Neural cell (in vitro differentiated cells): ENCODE data around the gene PTOV1. TPM values are rescaled to one million over a fixed set of nuclear protein-coding genes. Genes with fewer than 3 reads are reported as not detected.

Source experiments
- H2AFZ ChIP-seq: fragments of 200-600, 300-800 bp; sonication (generic), shearing (Covaris generic); 2 replicates; pipeline ENCODE4 v1.6.0; 2014; ENCODE audit warnings: low read depth, mild to moderate bottlenecking, antibody characterized with exemption, low read length, moderate library complexity
- H3F3A ChIP-seq: fragments of 200-600 bp; shearing (Covaris generic); 2 replicates; pipeline ENCODE4 v1.6.1; 2016; ENCODE audit warnings: mild to moderate bottlenecking, moderate library complexity, mixed read lengths, antibody characterized with exemption, low read length; ENCODE audit not compliant: insufficient read depth, poor library complexity, severe bottlenecking
- H3K27ac ChIP-seq: fragments of 200-600, 300-800 bp; sonication (generic), shearing (Covaris generic); 2 replicates; pipeline ENCODE4 v1.5.1; 2014; ENCODE audit warnings: mild to moderate bottlenecking, low read length, moderate library complexity
- H3K27me3 ChIP-seq: fragments of 300-800, 200-600 bp; sonication (generic), shearing (Covaris generic); 2 replicates; pipeline ENCODE4 v1.6.0; 2014; ENCODE audit warnings: mild to moderate bottlenecking, low read depth, low read length, moderate library complexity; ENCODE audit not compliant: insufficient read depth
- H3K36me3 ChIP-seq: fragments of 300-800, 200-600 bp; sonication (generic), shearing (Covaris generic); 2 replicates; pipeline ENCODE4 v1.5.1; 2014; ENCODE audit warnings: mild to moderate bottlenecking, antibody characterized with exemption, low read length, moderate library complexity; ENCODE audit not compliant: insufficient read depth
- H3K4me2 ChIP-seq: fragments of 300-800, 200-600 bp; sonication (generic), shearing (Covaris generic); 2 replicates; pipeline ENCODE4 v1.6.0; 2014; ENCODE audit warnings: mild to moderate bottlenecking, low read length
- H3K4me3 ChIP-seq: fragments of 300-800, 200-600 bp; sonication (generic), shearing (Covaris generic); 2 replicates; pipeline ENCODE4 v1.5.1; 2014; ENCODE audit warnings: mild to moderate bottlenecking, low read length, moderate library complexity
- H3K79me2 ChIP-seq: fragments of 200-600 bp; shearing (Covaris generic); replicated peaks from 2 replicates; pipeline ENCODE4 v1.6.0; 2014; ENCODE audit warnings: mild to moderate bottlenecking, low read length, moderate library complexity; ENCODE audit not compliant: insufficient read depth
- H3K9ac ChIP-seq: fragments of 300-800, 200-600 bp; sonication (generic), shearing (Covaris generic); 2 replicates; pipeline ENCODE4 v1.6.1; 2016; ENCODE audit warnings: mild to moderate bottlenecking, low read length, mixed read lengths
- H3K9me2 ChIP-seq: fragments of 200-600 bp; shearing (Covaris generic); 2 replicates; pipeline ENCODE4 v1.6.1; 2016; ENCODE audit warnings: mild to moderate bottlenecking, low read length, mixed read lengths; ENCODE audit not compliant: insufficient read depth
- H3K9me3 ChIP-seq: fragments of 200-600, 300-800 bp; sonication (generic), shearing (Covaris generic); 2 replicates; pipeline ENCODE4 v1.6.1; 2016; ENCODE audit warnings: mild to moderate bottlenecking, mixed run types, low read length, moderate library complexity, mixed read lengths
- H4K20me1 ChIP-seq: fragments of 200-600 bp; shearing (Covaris generic); 2 replicates; pipeline ENCODE4 v1.6.1; 2016; ENCODE audit warnings: mild to moderate bottlenecking, mixed run types; ENCODE audit not compliant: insufficient read depth
- EP300 ChIP-seq: fragments of 450-650 bp; conservative IDR thresholded peaks from 2 replicates; pipeline ENCODE4 v1.6.1; 2014; ENCODE audit warnings: antibody characterized with exemption, mild to moderate bottlenecking, moderate library complexity; ENCODE audit not compliant: poor library complexity, severe bottlenecking
- EZH2 ChIP-seq: fragments of 200-600, 300-800 bp; shearing (Covaris generic), sonication (generic); IDR thresholded peaks from 2 replicates; pipeline ENCODE4 v1.6.1; 2014; ENCODE audit warnings: antibody characterized with exemption, low read length, borderline replicate concordance, mild to moderate bottlenecking; ENCODE audit not compliant: insufficient read depth, poor library complexity, severe bottlenecking
- MXI1 ChIP-seq: fragments of 450-650 bp; conservative IDR thresholded peaks from 2 replicates; pipeline ENCODE4 v1.6.1; 2014; ENCODE audit warnings: antibody characterized with exemption, mild to moderate bottlenecking; ENCODE audit not compliant: poor library complexity, severe bottlenecking
- POLR2AphosphoS5 ChIP-seq: IDR thresholded peaks from 2 replicates; pipeline ENCODE4 v1.6.1; 2012
- RAD21 ChIP-seq: fragments of 450-650 bp; conservative IDR thresholded peaks from 2 replicates; pipeline ENCODE4 v1.6.1; 2014; ENCODE audit warnings: antibody characterized with exemption, mild to moderate bottlenecking, moderate library complexity
- SMC3 ChIP-seq: fragments of 450-650 bp; conservative IDR thresholded peaks from 2 replicates; pipeline ENCODE4 v1.6.1; 2014; ENCODE audit warnings: antibody characterized with exemption, mild to moderate bottlenecking, moderate library complexity; ENCODE audit not compliant: poor library complexity
- TAF1 ChIP-seq: IDR thresholded peaks from 2 replicates; pipeline ENCODE4 v1.6.1; 2012; ENCODE audit warnings: low read depth
- polyA plus RNA-seq: library from polyadenylated mRNA; depleted of rRNA; stranded (reverse); fragments of >200 nt; gene quantifications from 2 replicates; pipeline ENCODE4 v1.2.3, GENCODE V29; 2014
- TF ChIP-seq, protein P1 (sequence below): IDR thresholded peaks from 2 replicates; pipeline ENCODE4 v1.6.1; 2012; ENCODE audit warnings: borderline replicate concordance
- TF ChIP-seq, protein P2 (sequence below): fragments of 450-650 bp; IDR thresholded peaks from 2 replicates; pipeline ENCODE4 v1.5.1; 2014; ENCODE audit warnings: antibody characterized with exemption, mild to moderate bottlenecking, moderate library complexity; ENCODE audit not compliant: poor library complexity, severe bottlenecking

The PTOV1 gene
- polyA plus RNA-seq, 1 donor from 2014 or later, result 199 TPM

DNA sequence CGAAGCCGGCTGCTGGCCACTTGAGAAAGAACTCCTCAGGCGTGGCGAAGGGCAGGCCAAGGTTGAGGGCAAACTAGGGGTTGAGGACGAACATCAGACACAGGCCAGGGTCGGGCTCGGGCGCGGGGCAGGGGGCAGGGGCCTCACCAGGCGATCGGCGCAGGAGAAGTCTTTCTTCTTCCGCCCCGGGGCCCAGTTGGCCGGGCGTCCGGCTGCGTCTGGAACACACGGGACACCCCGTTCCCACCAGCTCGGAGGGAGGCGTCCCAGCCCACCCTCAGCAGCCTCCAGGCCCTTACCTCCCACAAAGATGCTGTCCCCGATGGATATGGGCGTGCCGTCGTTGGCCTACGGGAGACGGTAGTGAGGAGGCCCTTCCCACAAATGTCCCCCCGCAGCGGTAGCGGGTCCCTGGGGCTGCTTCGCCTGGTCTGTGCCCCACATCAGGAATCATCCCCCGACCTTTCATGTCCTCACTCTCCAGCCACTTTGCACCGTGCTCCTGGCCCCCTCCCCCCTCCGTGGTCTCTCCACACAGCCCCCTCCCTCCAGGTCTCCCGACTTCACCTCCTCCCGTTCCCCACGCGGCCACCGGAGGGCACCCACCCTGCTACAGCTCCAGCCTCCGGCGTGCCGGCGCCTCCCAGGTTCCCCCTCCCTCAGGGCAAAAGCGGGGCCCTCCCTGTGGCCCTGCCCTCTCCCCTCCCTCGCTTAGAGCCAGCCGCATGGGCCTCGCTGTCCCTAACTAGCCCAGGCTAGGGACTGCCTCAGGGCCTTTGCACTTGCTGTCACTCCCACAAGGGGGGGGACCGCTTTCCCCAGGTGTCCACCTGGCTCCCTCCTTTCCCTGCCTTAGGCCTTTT lies 11.7 kb downstream of the PTOV1 start:
- Histone ChIP-seq H3F3A (no peaks in the 10 kb centered on the region), H4K20me1 (peaks cover 2% of the 10 kb centered on the region), H3K36me3 (no peaks in the 10 kb centered on the region), H3K9me3 (no peaks in the 10 kb centered on the region), H2AFZ (no peak overlapping the region), H3K27me3 (no peaks in the 10 kb centered on the region), H3K27ac (no peak overlapping the region), H3K9ac (no peak overlapping the region), H3K4me2 (no peak overlapping the region), H3K9me2 (no peaks in the 10 kb centered on the region), H3K4me3 (no peak overlapping the region), H3K79me2 (peaks cover 22% of the 10 kb centered on the region)
- TF ChIP-seq EP300, result no peak
- TF ChIP-seq MXI1, result no peak
- TF ChIP-seq SMC3, result no peak
- TF ChIP-seq, protein P1, sequence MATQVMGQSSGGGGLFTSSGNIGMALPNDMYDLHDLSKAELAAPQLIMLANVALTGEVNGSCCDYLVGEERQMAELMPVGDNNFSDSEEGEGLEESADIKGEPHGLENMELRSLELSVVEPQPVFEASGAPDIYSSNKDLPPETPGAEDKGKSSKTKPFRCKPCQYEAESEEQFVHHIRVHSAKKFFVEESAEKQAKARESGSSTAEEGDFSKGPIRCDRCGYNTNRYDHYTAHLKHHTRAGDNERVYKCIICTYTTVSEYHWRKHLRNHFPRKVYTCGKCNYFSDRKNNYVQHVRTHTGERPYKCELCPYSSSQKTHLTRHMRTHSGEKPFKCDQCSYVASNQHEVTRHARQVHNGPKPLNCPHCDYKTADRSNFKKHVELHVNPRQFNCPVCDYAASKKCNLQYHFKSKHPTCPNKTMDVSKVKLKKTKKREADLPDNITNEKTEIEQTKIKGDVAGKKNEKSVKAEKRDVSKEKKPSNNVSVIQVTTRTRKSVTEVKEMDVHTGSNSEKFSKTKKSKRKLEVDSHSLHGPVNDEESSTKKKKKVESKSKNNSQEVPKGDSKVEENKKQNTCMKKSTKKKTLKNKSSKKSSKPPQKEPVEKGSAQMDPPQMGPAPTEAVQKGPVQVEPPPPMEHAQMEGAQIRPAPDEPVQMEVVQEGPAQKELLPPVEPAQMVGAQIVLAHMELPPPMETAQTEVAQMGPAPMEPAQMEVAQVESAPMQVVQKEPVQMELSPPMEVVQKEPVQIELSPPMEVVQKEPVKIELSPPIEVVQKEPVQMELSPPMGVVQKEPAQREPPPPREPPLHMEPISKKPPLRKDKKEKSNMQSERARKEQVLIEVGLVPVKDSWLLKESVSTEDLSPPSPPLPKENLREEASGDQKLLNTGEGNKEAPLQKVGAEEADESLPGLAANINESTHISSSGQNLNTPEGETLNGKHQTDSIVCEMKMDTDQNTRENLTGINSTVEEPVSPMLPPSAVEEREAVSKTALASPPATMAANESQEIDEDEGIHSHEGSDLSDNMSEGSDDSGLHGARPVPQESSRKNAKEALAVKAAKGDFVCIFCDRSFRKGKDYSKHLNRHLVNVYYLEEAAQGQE, result no peak

DNA sequence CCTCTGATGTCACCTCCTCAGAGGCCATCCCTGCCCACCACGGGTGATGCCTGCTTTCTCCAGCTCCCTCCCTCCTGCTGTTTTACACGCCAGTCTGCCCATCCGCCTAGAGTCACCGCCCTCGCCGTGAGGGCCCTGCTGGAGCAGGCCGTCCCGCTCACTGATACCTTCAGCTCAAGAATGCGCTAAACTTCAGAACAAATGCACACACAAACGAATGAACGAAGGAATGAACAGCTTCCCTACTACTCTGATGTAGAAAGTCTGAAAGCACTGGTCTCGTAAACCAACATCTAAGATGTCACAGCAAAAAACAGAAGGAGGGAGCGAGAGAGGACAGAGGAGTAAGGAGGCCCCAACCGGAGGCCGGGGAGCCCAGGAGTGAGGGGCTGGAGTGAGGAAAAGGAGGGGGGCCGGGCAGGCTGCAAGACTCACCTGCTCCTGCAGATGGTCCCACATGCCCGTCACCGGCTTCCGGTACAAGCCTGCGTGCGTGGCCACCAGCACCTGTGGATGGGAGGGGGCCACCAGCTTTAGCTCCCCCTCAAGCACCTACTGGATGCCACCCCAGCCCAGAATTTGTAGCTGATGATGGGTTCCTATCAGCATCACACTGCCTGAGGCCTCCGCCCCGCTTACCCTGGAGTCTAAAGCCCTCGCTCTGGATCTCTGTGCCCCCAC lies 12.4 kb downstream of the PTOV1 start:
- H3K4me3 ChIP-seq, result no peak overlapping the region
- H2AFZ ChIP-seq, result no peak overlapping the region
- H3K36me3 ChIP-seq, result no peaks in the 10 kb centered on the region
- H3K27ac ChIP-seq, result no peak overlapping the region
- no peaks in the 10 kb centered on the region for H3K27me3 ChIP-seq
- H3K9me3 ChIP-seq, result no peaks in the 10 kb centered on the region
- no peaks in the 10 kb centered on the region for H3F3A ChIP-seq
- no peak overlapping the region for H3K4me2 ChIP-seq
- no peaks in the 10 kb centered on the region for H4K20me1 ChIP-seq
- H3K9me2 ChIP-seq, result no peaks in the 10 kb centered on the region
- TF ChIP-seq RAD21 (no peak), EZH2 (no peak), EP300 (no peak), MXI1 (no peak), POLR2AphosphoS5 (no peak), TAF1 (no peak), SMC3 (no peak)
- TF ChIP-seq, protein P2, sequence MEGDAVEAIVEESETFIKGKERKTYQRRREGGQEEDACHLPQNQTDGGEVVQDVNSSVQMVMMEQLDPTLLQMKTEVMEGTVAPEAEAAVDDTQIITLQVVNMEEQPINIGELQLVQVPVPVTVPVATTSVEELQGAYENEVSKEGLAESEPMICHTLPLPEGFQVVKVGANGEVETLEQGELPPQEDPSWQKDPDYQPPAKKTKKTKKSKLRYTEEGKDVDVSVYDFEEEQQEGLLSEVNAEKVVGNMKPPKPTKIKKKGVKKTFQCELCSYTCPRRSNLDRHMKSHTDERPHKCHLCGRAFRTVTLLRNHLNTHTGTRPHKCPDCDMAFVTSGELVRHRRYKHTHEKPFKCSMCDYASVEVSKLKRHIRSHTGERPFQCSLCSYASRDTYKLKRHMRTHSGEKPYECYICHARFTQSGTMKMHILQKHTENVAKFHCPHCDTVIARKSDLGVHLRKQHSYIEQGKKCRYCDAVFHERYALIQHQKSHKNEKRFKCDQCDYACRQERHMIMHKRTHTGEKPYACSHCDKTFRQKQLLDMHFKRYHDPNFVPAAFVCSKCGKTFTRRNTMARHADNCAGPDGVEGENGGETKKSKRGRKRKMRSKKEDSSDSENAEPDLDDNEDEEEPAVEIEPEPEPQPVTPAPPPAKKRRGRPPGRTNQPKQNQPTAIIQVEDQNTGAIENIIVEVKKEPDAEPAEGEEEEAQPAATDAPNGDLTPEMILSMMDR, result no peak
- TF ChIP-seq, protein P1, result no peak
- H3K9ac ChIP-seq, result no peak overlapping the region
- peaks cover 22% of the 10 kb centered on the region for H3K79me2 ChIP-seq
